ENCODE data around the gene EPB41L1.

The EPB41L1 gene

DNA sequence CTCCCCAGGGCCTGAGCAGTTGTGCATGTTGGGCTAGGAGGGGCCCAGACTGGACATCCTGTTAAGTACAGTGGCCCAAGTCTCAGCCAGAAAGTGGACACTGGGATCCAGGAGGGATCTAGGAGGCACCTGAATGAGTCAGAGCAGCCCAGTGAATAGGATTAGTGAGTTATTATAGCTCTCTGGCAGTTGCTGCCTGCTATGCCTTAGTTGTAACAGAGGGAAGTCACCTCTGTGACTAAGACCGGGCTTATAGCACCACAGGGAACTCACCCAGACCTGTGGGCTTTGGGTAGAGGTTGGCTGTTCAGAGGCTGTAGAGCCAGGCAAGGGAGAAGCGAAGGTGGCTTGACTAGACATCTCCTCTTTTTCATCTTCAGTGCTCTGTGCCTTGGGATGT lies 42.7 kb downstream of the EPB41L1 start:
- no peak for DNase-seq

DNA sequence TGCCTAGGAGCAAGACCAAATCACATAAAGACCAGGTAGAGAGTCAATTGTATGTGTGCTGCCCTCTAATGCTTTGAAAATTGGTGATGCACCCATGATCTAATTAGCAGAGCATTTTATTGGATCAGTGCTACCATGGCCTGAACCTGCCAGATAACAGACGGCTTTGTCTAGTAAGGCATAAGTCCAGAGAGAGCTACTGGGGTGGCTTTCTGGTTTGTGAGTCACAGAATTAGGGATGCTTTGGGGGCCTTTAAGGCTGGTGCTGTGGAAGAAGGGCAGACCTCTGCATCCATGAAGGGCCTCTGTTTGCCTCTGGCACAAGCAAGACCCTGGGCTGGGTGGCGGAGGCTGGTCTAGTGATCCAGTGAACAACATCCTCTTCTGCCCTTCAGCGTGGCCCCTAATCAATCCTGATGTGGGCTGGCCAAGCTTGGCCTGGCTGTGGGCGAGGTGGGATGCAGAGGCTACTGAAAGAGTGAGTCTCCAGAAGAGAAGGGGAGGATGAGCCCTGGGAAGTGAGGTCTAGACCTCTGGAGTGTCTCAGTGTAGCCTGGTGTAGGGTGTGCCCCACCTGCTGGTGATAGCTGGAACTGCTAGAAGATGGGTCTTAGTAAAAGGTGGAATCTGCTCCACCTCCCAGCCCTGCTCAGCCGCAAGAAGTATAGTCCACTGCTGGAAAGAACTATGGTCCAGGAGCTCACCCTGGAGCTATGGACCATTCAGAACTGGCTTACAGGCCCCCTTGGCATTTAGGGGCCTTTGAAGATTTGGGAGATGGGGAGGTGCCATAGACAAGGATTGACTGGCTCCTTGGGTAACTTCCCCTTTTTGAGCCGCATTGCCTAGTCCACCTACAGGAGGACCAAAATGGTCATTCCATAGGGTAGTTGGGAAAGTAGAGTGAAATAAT lies 45.1 kb downstream of the EPB41L1 start:
- DNase-seq = peak; percentile 43

DNA sequence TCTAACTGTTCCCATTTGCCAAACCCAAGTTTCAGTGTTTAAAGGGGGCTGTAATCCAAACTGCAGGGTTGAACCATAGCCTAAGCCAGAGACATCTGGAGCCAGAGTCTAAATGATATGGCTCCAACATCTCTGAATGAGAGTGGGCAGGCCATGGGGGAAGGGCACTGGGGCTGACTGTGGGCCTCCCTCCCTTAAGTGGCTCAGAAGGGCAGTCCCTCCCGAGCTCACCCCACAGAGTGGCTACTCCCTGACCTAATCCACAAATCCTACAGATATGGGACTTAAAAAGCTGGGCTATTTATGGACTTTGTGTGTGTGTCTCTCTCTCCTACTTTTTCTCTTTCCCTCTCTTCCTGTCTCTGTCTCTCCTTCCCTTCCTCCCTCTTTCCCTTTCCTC lies 45.9 kb downstream of the EPB41L1 start:
- DNase-seq = no peak

DNA sequence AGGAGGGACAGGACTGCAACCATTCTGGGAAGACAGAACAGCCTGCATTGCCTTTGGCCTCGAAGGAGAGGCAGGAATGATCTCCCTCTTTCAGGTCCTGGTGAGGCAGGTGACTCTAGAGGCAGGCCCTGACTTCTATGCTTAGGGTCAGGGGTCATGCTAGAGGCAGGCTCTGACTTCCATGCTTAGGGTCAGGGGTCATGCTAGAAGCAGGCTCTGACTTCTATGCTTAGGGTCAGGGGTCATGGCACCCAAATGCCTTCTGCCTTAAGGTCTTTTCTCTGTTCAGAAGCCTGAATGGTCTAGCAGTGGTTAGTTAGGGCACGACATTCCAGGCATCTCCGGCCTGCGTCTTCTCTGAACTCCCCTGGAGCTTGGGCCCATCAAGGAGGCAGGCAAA lies 46.7 kb downstream of the EPB41L1 start:
- DNase-seq = no peak

DNA sequence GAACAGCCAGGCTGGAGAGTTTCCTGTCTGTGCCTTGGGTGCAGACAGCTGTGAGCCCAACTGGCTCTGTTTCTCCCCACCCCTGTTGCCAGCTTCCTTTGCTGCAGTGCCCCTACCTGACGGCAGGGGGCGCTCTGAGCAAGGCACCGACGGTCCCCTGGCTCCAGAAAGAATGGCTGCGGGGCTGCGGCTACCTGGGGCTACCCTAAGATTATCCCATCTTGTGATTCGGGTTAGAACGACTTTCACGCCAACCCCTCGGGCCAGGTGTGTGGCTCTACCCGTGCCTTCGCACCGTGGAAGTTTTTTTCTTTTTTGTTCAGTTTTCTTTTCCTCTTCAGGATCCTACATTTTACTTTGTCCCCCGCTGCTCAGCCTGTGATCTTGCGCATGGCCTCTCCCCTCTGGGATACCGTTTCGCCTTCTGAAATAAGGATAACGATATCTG lies 48.4 kb downstream of the EPB41L1 start:
- peak; percentile 7 for DNase-seq

DNA sequence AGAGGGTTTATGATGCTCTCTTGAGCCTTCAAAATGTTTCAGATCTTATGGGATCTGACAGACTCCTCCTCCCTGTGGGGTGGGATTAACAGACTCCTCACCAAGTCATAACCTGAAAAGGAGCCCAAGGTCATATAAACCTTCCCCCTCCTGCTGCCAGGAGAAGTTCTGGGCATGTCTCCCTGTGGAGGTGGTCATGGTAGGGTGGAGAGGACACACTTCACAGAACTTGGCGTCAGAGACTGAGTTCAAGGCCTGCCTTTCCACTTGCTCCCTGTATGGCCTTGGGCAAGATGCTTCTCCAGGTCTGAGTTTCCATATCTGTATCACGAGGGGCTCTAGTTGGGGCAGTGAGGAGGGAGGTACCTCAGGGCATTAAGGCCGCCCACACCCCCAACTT lies 49.3 kb downstream of the EPB41L1 start:
- no peak for DNase-seq

DNA sequence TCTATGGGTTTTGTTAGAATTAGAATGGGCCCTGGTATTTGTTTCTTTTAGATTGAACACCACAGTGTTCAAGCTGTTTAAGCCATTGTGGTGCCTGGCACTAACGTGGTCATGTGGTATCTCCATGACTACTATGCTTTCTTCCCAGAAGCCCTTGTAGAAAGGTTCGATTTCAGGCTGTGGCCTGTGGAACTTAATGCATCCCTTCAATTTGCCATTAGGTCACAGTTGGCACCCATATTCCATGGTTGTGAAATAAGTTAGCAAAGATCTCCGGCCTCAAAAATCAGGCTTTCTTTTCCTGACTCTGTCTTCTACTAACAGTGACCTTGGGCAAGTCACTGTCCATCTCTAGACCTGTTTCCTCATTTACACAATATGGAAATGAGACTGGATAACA lies 50.5 kb downstream of the EPB41L1 start:
- no peak for DNase-seq

DNA sequence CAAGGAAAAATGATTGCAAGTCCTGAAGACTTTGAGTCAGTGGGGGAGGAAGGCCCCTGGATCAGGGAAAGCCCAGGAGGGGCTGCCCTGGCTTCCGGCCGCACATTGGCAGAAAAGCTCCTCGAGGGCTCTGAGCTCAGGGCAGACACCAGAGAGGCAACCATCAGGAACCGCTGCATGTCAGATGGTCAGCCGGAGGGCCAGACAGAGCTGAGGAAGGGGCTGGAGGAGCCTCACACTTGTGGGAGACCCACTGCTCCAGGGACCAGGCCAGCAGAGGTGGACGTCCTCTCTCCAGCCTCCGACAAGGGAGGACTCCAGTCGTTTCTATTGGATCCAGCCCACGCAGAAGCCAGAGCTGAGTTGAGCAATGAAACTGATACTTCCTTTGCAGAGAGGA lies 51.5 kb downstream of the EPB41L1 start:
- DNase-seq = no peak

DNA sequence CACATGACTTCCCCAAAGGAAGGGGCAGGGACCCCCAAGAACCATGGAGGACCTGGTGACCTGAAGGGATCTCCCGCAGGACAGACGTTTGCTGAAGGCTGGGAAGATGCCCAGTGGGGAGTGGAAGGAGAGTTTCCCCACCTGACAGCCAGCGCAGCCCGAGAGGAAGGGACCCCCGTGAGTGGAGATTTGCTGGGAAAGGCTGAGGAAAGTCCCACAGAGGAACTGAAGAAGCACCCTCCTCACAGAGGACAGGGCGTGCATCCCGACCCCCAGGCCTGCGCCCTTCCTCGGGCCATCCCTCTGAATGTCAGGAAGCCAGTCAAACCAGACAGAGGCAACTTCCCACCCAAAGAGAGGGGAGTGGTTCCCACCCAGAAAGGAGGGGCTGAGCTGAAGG lies 52.1 kb downstream of the EPB41L1 start:
- no peak for DNase-seq

DNA sequence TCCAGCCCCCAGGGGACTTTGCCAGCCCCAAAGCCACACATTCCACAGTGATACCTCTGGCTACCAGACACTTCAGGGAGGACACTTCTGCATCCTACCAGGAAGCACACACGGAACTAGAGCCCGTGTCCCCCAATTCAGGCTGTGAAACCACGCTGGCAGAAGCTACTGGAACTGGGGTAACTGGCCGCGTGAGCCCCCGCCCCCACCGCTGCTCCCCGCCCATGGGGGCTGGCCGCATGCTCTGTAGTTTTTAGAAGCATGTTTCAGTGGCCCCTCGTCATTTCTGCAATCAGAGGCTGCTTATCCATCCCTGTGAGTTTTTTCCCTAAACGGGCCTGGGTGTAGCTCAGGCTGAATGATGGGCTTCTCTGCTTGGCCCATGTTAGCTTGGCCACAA lies 53.1 kb downstream of the EPB41L1 start:
- DNase-seq = no peak

DNA sequence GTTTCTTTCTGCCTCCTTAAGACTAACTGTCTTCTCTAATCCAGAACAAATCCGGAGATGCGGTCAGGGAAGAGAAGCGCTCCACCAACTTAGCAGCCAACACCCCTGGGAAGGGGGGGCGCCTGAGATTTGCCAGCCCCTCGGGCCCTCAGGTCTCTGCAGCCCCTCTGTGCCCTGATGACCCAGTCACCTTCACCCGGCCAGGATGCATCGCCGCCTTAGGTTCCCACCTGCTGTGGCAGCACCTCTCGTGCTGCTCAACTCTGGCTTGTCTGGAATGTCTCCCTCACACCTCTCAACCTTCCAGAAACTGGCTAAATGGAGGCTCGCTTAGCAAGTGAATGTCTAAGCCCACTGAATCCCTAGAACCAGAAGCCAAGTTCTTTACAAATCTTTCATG lies 53.7 kb downstream of the EPB41L1 start:
- no peak for DNase-seq

DNA sequence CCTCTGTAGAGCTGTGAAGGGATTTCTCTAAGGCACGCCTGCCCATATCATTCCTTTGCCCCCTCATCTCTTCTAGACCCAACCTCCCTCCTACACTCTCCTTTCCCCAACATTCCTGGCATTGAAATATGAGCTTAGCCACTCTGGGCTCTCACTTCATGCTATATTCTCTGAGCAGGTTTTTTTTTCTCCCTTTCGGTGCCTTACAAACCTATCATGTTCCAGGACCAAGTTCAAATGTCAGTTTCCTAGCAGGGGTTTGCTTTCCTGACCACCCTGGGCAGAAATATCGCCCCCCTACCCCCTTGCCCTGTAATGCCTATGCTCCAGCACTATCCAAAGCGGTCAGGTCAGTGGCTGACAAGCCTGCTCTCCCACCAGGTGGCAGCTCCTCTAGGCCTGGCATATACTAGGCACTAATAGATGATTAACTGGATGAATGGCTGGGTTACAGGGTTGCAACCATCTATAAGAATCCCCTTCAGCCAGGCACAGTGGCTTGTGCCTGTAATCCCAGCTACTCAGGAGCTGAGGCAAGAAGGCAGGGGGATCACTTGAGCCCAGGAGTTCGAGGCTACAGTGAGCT lies 56.0 kb downstream of the EPB41L1 start:
- no peak for DNase-seq

DNA sequence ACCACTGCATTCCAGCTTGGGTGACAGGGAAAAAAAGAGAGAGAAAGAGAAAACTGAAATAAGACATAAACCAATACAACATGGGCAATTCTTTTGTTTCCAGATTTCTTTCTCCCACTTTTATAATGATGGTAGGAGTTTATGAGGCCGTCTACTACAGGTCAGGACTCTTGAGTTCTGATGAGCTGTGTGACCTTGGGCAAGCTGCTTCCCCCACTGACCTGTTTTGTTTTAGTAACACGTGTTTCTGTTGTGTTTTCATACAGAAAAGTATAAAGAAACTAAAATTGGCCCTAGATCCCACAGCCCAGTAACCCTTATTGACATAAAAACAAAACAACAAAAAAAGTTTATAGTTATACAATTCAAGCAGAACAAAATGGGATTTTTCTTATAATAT lies 58.8 kb downstream of the EPB41L1 start:
- DNase-seq = no peak

DNA sequence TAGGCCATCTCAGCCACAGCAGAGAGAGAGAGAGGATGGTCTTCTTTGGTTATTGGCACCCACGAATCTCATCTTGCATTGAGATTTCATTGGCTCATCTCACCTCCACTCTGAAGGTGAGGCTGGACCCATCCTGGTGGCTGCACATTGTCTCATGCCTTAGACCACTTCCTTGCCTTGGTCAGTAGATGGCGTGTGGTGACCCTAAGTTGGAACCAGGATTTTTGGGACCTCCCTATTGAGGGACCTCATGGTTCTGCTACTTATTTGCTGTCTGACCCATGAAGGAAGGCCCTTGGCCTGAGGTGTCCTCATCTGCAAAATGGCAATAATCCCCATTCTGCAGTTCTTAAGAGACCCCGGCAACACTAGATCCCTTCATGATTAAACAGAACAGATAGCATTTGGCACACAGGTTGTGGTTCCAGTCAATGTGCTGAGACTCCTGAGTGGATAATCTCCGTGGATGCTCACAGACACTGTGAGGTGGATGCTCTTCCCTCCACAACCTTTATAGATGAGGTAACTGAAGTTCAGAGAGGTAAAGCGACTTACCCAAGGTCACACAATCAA lies 60.2 kb downstream of the EPB41L1 start:
- no peak for DNase-seq

DNA sequence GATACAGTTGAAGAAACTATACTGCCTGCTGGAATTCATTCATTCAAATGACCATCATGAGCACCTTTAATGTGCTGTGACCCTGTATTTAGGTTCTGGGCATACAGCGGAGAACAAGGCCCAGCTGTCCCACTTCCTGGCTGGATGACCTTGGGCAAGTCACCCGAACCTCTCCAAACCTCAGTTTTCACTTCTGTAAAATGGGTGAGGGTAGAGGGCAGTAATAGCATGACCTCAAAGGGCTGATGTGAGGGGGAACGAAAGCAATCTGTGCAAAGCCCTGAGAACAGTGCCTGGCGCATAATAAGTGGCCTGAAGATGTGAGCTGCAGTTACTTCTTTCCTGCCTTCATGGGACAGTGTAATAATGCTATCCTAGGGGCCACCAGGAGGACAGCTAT lies 61.2 kb downstream of the EPB41L1 start:
- DNase-seq = no peak

DNA sequence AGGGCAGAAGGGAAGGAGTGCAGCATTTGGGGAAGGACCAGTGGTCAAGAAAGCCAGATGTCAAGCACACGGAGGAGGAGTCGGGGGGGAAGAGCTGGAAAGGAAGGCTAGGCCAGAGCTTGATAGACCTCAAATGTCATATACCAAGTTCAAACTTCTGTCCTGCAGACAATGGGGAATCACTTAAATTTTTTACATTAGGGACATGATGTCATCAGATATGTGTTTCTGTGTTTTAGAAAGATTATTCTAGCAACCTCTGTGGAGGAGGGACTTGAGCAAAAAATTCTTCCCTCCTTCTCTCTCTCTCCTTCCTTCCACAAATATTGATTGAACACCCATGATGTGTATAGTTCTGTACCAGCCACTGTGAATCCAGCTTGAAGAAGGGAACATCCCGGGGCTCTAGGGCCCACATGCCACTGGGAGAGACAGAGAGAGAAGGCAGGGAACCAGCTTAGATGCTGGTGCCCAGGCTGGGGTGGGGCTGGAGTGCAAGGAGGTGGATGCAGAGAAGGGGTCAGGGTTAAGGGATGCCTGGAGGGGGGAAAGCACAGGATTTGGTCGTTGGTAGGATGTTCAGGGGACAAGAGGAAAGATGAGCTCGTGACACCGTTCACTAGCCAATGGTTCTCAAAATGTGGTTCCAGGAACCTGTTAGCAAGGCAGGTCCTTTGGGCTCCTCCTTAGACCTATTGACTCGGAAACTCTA lies 61.9 kb downstream of the EPB41L1 start:
- DNase-seq = no peak

DNA sequence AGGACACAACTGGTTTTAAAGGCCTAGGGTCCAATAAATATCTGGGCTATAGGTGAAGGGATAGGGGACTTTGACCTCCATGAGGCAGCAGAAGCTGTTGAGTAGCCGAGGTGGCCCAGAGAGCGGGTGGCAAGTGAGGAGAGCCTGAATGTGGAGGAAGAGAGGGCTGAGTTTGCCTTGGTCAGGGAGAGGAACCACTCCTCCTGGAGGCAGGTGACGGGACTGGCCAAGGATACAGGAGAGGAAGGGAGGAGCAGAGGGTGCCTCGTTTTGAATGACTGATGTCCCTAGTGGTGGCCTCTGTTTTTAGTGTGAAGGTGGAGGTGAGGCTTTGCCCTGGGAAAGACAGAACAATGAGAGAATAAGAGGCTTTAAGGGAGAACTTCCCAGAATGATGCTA lies 62.7 kb downstream of the EPB41L1 start:
- DNase-seq = no peak

DNA sequence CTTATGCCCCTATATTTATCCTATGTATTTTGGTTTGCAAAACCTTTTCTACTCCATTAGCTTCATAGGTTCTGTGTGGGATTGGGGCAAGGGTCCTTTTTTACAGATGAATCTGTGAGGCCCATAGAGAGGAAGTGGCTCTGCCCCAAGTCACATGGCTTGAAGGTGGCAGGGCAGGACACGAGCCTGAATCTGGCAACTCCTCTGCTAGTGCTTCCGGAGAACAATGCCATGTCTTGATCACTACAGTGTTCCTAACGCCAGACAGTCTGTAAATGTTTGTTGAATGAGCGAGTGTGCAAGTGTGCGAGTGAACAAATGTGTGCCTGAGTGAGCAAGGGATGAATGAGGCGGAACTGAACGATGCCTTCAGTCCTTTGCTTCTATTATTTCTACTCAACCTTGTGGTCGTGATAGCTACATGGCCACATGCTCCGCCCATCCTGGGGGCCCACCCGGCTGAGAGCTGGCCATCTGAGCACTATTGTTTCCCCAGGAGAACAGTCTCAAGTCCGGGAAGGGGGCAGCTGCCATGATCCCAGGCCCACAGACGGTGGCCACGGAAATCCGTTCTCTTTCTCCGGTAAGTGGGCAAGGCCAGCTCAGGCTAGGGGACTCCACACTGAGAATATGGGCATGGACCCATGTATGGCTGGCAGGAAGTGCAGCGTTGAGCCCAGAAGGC lies 64.0 kb downstream of the EPB41L1 start:
- DNase-seq = no peak

DNA sequence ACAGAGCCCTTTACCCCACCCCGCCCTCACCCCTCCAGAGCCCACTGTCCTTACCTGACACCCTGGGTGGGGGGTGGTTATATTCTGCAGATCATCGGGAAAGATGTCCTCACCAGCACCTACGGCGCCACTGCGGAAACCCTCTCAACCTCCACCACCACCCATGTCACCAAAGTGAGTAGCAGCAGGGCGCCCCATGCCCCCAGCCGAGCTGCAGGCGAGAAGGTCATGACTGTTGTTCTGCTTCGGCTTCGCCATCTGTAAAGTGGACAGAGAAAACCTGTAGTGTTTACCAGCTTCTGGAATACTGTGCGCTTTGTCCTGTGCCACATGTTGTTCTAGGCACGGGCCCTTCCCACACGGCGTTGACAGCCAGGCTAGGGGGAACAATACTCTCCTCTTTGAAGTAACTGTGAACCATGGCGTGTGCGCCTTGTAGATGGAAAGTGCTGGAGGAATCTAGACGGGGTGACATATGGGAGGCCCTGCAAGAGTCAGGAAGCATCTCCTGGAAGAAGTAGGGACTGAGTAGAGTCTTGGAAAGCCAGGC lies 65.2 kb downstream of the EPB41L1 start:
- no peak for DNase-seq

DNA sequence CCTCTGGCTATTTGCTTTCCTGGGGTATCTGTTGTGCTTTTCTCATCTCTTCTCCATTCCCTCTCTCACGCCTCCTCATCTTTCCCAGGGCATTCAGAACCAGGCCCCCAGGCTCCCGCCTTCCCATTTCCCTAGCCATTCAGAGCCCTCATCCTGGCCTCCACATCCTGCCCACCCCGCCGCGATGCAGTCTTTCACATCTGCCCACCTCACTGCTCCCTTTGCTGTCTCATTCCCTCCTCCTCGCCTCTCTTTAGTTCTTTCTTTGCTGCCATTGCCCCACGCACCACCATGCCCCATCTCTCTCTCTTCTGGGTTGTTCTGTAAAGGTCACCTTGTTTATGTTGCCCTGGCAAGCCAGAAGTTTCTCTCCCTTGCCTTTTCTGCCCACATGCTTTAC lies 71.1 kb downstream of the EPB41L1 start:
- no peak for DNase-seq

DNA sequence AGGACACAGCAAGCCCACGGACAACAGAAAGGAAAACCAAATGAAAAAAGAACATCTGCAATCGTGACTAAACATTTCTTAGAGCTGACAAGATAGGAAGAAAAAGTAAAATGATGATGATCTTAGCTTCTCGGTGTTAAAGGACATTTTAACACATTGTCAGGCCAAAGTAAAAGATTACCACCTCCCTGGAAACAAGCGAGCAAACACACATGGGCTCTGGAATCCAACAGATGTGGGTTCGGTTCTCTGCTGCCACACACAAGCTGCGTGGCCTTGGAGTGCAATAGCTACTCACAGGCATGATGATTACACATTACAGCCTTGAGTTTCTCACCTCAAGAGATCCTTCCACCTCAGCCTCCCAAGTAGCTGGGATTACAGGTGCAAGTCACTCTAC lies 74.2 kb downstream of the EPB41L1 start:
- no peak for DNase-seq

DNA sequence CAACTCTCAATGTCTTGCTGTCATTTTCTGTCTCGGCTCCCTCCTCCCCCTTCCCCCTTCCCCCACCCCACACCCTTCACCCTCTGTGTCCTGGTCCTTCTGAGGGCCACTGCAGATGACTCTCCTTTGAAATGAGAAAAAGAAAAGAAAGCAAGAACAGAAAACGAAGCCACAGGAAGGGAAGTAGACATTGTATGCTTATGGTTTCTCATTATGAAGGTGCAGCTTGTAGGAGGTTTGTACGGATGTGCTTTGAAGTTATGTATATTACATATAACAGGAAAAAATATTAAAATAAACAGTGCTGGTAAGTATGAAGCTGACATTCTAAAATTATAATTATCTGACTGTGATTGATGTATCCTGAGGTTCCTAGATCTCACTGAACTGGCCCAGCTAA lies 75.5 kb downstream of the EPB41L1 start:
- no peak for DNase-seq

DNA sequence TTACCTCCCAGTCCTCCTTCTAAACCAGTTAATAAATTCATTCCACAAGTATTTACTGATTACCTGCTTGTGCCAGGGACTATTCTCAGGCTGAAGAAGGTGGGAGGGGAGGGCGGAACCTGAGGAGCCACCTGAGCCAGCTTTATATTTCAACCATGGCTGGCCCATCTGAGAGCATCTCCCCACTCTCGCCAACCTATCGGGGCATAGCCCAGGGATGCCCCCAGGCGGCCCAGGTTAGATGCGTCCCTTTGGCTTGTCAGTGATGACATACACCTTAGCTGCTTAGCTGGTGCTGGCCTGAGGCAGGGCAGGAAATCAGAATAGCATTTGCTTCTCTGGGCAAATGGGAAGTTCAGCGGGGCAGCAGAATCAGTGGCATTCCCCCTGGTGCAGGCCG lies 76.8 kb downstream of the EPB41L1 start:
- DNase-seq = no peak
